ENCODE results near the gene PAPPA.

The PAPPA gene

DNA sequence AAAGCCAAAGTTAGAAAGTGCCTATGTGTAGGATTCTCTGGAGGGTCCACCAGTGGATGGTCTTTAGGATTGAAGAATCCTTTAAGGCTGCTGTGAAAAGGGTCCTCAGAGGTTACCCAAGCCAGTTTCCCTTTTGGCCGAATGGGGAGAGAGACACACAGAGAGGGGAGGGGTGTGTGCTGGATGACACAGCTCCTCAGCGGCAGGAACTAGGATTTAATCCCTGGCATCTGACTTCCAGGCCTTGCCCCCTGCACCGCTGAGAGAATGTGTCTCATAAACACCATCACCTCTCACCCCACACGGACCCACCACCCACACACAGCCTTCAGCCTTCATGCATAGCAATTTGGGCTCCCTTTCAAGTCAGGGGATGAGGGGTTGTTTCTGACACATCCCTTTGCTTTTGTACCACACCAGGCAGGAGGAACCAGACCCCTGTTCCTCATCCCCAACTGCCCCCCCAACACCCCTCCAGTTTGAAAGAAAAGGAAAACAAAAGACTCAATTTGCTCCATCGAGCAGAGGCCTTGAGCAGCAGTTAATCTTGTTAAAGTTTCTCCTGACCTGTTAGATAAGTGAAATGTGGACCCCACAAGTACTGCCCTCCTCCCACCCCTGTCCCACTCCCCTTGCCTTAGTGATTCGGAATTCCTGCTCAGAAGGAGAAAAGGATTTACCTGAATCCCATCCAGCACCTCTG, 4.0 kb downstream of the PAPPA start:
- Histone ChIP-seq H3K36me3 (ENCODE audit: control insufficient read depth in 2 of 2, insufficient read depth in 1 of 2, low read length in 2 of 2) (no peaks in the 10 kb centered on the region), H3K9me3 (ENCODE audit: control insufficient read depth, insufficient read depth, low read depth, low read length) (no peaks in the 10 kb centered on the region), H3K4me3 (ENCODE audit: low read depth, low read length) (no peak overlapping the region), H3K4me1 (ENCODE audit: control insufficient read depth, insufficient read depth, low read length) (peaks cover 7% of the 10 kb centered on the region), H3K27ac (ENCODE audit: extremely low read depth, low read depth, low read length) (peak overlapping the region; percentile 83; the same call in 1 of the 2 replicates)
- ChIA-PET CTCF (interaction anchor here (0.6 to 0.7 kb wide), 3 partner anchors 191 to 452 kb away, joined by 3 to 4 read pairs (median 3); no protein-coding TSS in a partner anchor), POLR2A (no interaction called here)
- TF ChIP-seq, protein P1, sequence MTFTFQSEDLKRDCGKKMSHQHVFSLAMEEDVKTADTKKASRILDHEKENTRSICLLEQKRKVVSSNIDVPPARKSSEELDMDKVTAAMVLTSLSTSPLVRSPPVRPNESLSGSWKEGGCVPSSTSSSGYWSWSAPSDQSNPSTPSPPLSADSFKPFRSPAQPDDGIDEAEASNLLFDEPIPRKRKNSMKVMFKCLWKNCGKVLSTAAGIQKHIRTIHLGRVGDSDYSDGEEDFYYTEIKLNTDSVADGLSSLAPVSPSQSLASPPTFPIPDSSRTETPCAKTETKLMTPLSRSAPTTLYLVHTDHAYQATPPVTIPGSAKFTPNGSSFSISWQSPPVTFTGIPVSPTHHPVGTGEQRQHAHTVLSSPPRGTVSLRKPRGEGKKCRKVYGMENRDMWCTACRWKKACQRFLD (tag by site-specific recombination; IDR thresholded peaks at IDR 0.05), result no peak
- TF ChIP-seq ZNF677 (tag by site-specific recombination; IDR thresholded peaks at IDR 0.05), result no peak
- TF ChIP-seq GLIS1 (tag by site-specific recombination; IDR thresholded peaks at IDR 0.05), result 0 out of 2 replicates have a peak, but pooled peaks have one; percentile 39
- peak; percentile 42; the same call in 1 of the 2 replicates for TF ChIP-seq ZNF341 (tag by site-specific recombination; IDR thresholded peaks at IDR 0.05; ENCODE audit: low read depth)

GRCh38 chr9:116160676-116161571, 7.3 kb downstream of the PAPPA start:
- Histone ChIP-seq H3K36me3 (ENCODE audit: control insufficient read depth in 2 of 2, insufficient read depth in 1 of 2, low read length in 2 of 2) (no peaks in the 10 kb centered on the region), H3K4me1 (ENCODE audit: control insufficient read depth, insufficient read depth, low read length) (peaks cover 5% of the 10 kb centered on the region), H3K9me3 (ENCODE audit: control insufficient read depth, insufficient read depth, low read depth, low read length) (no peaks in the 10 kb centered on the region), H3K4me3 (ENCODE audit: low read depth, low read length) (no peak overlapping the region), H3K27ac (ENCODE audit: extremely low read depth, low read depth, low read length) (no peak overlapping the region)
- no peak for TF ChIP-seq ZBTB6 (tag by site-specific recombination; IDR thresholded peaks at IDR 0.05)
- TF ChIP-seq, protein P2, sequence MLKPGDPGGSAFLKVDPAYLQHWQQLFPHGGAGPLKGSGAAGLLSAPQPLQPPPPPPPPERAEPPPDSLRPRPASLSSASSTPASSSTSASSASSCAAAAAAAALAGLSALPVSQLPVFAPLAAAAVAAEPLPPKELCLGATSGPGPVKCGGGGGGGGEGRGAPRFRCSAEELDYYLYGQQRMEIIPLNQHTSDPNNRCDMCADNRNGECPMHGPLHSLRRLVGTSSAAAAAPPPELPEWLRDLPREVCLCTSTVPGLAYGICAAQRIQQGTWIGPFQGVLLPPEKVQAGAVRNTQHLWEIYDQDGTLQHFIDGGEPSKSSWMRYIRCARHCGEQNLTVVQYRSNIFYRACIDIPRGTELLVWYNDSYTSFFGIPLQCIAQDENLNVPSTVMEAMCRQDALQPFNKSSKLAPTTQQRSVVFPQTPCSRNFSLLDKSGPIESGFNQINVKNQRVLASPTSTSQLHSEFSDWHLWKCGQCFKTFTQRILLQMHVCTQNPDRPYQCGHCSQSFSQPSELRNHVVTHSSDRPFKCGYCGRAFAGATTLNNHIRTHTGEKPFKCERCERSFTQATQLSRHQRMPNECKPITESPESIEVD (tag by site-specific recombination; IDR thresholded peaks at IDR 0.05), result no peak
- no peak for TF ChIP-seq HOXC10 (CRISPR knock-in tag; IDR thresholded peaks at IDR 0.05)
- no peak for TF ChIP-seq ZNF394 (tag by site-specific recombination; IDR thresholded peaks at IDR 0.05; ENCODE audit: borderline replicate concordance)
- POLR2A ChIA-PET, result no interaction called here
- CTCF ChIA-PET, result interaction anchor here (0.7 to 1.6 kb wide), 5 partner anchors 9 to 411 kb away, joined by 3 to 6 read pairs (median 4); no protein-coding TSS in a partner anchor

GRCh38 chr9:116162241-116162781, 8.7 kb downstream of the PAPPA start:
- Histone ChIP-seq H3K4me3 (ENCODE audit: low read depth, low read length) (no peak overlapping the region), H3K27ac (ENCODE audit: extremely low read depth, low read depth, low read length) (no peak overlapping the region), H3K36me3 (ENCODE audit: control insufficient read depth in 2 of 2, insufficient read depth in 1 of 2, low read length in 2 of 2) (no peaks in the 10 kb centered on the region), H3K9me3 (ENCODE audit: control insufficient read depth, insufficient read depth, low read depth, low read length) (no peaks in the 10 kb centered on the region), H3K4me1 (ENCODE audit: control insufficient read depth, insufficient read depth, low read length) (peaks cover 4% of the 10 kb centered on the region; the same call in 1 of the 2 replicates)
- ChIA-PET CTCF (interaction anchor here (0.9 to 1.6 kb wide), 4 partner anchors 14 to 569 kb away, joined by 3 to 6 read pairs (median 4); no protein-coding TSS in a partner anchor), POLR2A (interaction anchor here (0.6 kb wide), 1 partner anchor 217 kb away, joined by 3 read pairs; no protein-coding TSS in a partner anchor)
- TF ChIP-seq ZNF146 (tag by site-specific recombination; IDR thresholded peaks at IDR 0.05) (no peak), ZNF510 (tag by site-specific recombination; IDR thresholded peaks at IDR 0.05; ENCODE audit: insufficient replicate concordance) (no peak)

Data from HEK293 (cell line).